NCI-H2029 treated with DMSO at 0.1 percent for 48 hours (cell line): Measurements from ENCODE around the gene PARP1.
"Not testable (repeated sequence)": the region's sequence is repeated elsewhere in the genome, so short reads cannot be mapped to it uniquely, and the experiment has no call there.

Experiments used
- DNase-seq: peaks from one replicate; lab custom pipeline; 2025; lab: John Stamatoyannopoulos, UW

Gene PARP1

GRCh38 chr1:226350519-226350865, 57.4 kb downstream of the PARP1 start:
- DNase-seq = no peak

- DNase-seq = no peak
These were observed 57.9 kb downstream of the PARP1 start for GRCh38 chr1:226349801-226350518.

- no peak for DNase-seq
These were observed 58.8 kb downstream of the PARP1 start for GRCh38 chr1:226349081-226349480.

- DNase-seq = no peak
These were observed 63.2 kb downstream of the PARP1 start for GRCh38 chr1:226344441-226345259.

- DNase-seq = no peak
These were observed 65.2 kb downstream of the PARP1 start for GRCh38 chr1:226342656-226343055.

- not testable (repeated sequence) for DNase-seq
These were observed 67.8 kb downstream of the PARP1 start for GRCh38 chr1:226340111-226340510.

- no peak for DNase-seq
These were observed 70.5 kb downstream of the PARP1 start for GRCh38 chr1:226337276-226337875.

GRCh38 chr1:226335661-226336060, 72.2 kb downstream of the PARP1 start:
- DNase-seq = no peak

- no peak for DNase-seq
These were observed 74.9 kb downstream of the PARP1 start for GRCh38 chr1:226332947-226333346.

GRCh38 chr1:226329237-226329636, 78.7 kb downstream of the PARP1 start:
- DNase-seq = no peak

GRCh38 chr1:226327761-226328162, 80.1 kb downstream of the PARP1 start:
- DNase-seq = no peak

- DNase-seq = no peak
These were observed 82.7 kb downstream of the PARP1 start for GRCh38 chr1:226325178-226325577.

GRCh38 chr1:226324479-226324878, 83.4 kb downstream of the PARP1 start:
- no peak for DNase-seq

- no peak for DNase-seq
These were observed 84.9 kb downstream of the PARP1 start for GRCh38 chr1:226322986-226323385.

- DNase-seq = no peak
These were observed 87.0 kb downstream of the PARP1 start for GRCh38 chr1:226320930-226321329.

GRCh38 chr1:226318471-226318870, 89.4 kb downstream of the PARP1 start:
- no peak for DNase-seq

GRCh38 chr1:226314055-226314454, 93.8 kb downstream of the PARP1 start:
- no peak for DNase-seq

GRCh38 chr1:226312065-226312464, 95.8 kb downstream of the PARP1 start:
- DNase-seq = no peak

- no peak for DNase-seq
These were observed 96.5 kb downstream of the PARP1 start for GRCh38 chr1:226311376-226311775.
